GM19193 (cell line): ENCODE measurements around the gene PKHD1.

ENCODE experiments used
- POLR2A ChIP-seq: IDR thresholded peaks from 4 replicates; pipeline ENCODE4 v1.6.1; 2011; ENCODE audit not compliant: insufficient read depth, insufficient read length; ENCODE audit errors: extremely low read depth

The PKHD1 gene

DNA sequence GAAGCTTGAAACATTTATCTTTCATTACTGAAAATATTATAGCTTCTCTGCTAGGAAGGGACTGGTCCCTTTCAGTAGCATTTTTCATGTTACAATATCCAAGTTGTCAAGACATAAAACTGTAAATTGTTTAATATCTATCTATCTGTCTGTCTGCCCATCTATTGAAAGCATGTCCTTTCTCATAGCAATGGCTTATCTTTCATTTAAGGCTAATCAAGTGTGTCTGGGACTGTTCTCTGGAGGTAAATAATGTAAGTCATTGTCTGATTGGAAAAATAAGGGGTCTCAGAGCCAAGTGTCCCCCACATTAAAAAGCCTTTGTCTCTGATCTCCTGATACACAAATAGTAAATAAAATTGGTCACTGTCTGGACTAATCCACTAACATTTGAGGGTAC is 135.5 kb downstream of the PKHD1 start:
- TF ChIP-seq POLR2A: no peak

DNA sequence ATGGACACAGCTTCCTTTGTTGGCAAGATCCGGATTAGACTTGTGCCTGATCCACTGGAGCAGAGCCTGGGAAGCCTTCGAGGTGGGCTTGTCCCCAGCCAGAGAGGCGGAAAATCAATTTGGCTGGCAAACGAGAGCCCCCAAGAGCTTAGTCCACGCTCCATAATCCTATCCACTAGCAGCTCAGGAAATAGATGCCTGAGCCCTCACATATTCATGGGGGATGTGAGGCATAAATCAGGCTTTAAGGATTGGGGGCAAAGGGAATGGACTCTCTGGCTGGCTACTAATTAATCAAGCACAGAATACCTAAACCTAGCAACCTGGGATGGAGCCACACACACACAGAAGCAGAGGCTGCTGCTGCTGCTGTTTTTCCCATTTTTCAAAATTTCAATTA is 137.9 kb downstream of the PKHD1 start:
- no peak for TF ChIP-seq POLR2A

- no peak for TF ChIP-seq POLR2A
Measured at GRCh38 chr6:51936531-51937290, 150.7 kb downstream of the PKHD1 start.

DNA sequence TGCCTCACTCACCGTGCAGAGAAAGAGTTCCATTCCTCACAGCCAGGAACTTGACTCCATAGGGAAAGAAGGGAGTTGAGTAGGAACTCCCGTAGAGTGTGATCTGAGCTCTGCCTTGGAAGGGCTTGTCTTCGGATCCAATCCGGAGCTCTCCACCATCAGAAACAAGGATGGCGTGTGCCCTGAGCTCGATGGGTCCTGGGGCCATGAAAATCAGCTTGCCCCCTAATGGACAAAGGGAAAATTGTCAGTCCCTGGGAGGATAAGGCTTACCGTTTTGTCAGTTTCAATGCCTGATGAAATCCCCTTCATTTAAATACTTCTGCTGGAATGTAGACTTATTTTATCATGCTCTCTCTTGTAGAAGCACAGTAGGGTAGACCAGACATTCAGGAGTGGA is 153.3 kb downstream of the PKHD1 start:
- no peak for TF ChIP-seq POLR2A

GRCh38 chr6:51932956-51933355 is 154.5 kb downstream of the PKHD1 start:
- no peak for TF ChIP-seq POLR2A

GRCh38 chr6:51930602-51931001 is 156.8 kb downstream of the PKHD1 start:
- no peak for TF ChIP-seq POLR2A

DNA sequence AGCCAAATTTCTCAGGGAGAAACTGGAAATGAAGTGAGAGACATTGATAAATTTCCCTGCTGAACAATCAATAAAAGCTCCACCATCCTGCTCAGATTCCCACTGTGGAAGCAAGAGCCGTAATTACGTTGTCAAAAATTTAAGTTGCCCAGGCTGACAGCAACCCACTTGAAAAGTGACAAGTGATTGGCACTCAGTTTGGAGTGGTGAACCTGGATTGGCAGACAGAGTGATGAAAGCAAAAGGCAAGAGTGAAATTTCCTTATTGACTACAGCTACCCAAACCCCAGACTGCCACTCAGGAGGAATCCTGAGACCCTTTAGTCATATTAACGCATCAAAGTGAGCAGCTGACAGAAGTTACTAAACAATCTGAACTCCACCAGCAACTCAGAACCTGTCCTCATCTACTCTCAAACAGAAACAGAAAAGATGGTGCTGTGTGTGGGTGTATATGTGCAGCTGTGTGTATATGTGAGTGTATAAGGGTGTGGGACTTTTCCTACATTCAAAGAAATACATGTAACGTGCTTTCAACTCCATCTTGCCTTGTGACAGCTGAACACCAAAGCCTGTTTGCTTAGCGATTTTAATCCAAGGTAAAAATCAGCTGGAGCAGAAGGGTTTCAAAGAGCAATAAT is 157.4 kb downstream of the PKHD1 start:
- no peak for TF ChIP-seq POLR2A

- TF ChIP-seq POLR2A: no peak
Measured at GRCh38 chr6:51928320-51928719, 159.1 kb downstream of the PKHD1 start.

- TF ChIP-seq POLR2A: no peak
Measured at GRCh38 chr6:51927450-51927849, 160.0 kb downstream of the PKHD1 start.

DNA sequence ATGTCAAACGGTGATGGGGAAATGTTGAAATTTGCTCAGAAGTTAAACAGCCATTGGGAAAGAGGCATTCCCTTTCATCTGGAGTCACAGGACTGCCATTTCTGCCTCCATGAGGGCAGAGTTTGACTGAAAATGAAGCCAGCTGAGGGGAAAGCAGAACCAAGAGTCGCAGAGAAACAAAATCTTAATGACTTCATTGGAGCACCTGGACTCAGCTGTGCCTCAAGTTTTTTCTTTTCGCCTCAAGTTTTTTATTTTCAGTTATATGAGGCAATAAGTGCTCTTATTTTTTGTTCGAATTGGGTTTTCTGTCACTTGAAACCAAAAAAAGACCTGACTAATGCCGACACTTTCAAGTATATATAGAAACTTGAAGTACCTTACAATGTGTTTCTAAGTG is 161.3 kb downstream of the PKHD1 start:
- no peak for TF ChIP-seq POLR2A

- no peak for TF ChIP-seq POLR2A
Measured at GRCh38 chr6:51915098-51915497, 172.3 kb downstream of the PKHD1 start.

- TF ChIP-seq POLR2A: no peak
Measured at GRCh38 chr6:51913265-51913664, 174.1 kb downstream of the PKHD1 start.

DNA sequence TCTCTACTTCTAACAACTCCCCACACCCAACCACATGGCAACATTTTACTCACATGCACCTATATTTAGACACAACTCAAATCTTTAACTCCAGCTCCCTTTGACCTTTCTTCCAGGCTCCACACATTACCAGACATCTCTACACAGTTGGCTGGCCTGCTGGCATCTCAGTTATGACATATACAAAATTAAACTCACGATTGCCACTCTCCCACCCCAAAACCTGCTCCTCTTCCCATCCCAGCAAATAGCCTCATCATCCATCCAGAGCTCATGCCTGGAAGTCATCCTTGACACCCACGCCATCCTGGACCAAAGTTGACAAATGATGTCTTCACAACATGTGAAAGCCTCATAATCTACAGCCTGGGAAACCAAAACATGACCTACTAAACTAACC is 176.6 kb downstream of the PKHD1 start:
- TF ChIP-seq POLR2A: no peak

- TF ChIP-seq POLR2A: no peak
Measured at GRCh38 chr6:51908243-51908642, 179.2 kb downstream of the PKHD1 start.

DNA sequence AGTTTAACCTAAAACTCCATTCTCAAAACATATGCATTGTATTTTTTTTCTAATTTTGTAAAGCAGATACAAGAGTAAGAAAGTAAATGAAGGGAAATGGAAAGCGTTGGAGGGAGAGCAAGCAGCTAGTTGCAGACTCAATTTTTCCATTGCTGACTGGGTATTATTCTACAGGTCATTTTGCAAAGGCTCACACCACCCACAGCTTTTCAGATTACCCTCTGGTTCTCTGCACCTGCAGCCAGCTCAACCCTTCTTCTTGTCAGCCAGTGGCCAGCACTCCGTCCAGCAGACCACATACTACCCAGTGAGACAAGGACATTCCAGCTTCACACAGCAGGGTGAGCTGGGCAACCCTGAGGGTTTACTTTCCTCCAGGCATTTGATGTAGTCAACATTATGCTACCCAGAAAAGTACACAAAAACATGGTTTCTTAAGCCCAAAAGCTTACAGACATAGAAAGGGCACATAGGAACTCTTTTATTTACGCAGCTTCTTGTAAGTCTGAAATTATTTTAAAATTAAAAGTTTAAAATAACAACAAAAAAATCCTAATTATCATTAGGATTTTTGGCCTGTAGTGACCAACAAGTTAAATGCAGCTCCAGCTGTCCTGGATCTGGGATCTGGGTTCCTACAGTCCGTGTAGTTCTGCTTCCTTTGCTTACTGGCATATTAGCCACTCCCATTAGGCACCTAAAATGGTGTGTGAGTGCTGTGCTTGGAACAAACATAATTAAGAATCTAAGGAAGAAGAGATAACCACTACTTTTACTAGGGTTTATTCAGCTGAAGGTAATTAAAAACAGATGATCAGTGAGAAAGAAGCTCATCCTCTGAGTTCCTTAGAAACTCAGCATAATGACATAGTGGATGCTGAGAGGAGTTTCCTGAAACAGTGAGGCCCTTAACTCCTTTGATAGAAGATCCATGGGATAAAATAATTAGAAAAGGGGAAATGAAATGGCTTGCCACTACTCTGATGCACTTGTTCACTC is 185.3 kb downstream of the PKHD1 start:
- TF ChIP-seq POLR2A: no peak
